GM19372 (cell line): ENCODE data around the gene CKS1B.

Source experiments
- ATAC-seq: cut with Tn5 transposase; IDR thresholded peaks from one replicate; pipeline ENCODE4 v1.9.1; 2021; ENCODE audit warnings: mild to moderate bottlenecking, low read depth, moderate library complexity; ENCODE audit not compliant: unreplicated experiment

Gene CKS1B

GRCh38 chr1:155011004-155011416, 36.5 kb downstream of the CKS1B start:
- no peak for ATAC-seq

- ATAC-seq, result no peak
These were observed 37.0 kb downstream of the CKS1B start for GRCh38 chr1:155011437-155012025.

GRCh38 chr1:155012026-155012546, 37.6 kb downstream of the CKS1B start:
- no peak for ATAC-seq

- ATAC-seq, result no peak
These were observed 38.5 kb downstream of the CKS1B start for GRCh38 chr1:155012776-155013602.

- ATAC-seq, result no peak
These were observed 39.2 kb downstream of the CKS1B start for GRCh38 chr1:155013632-155014031.

- no peak for ATAC-seq
These were observed 40.4 kb downstream of the CKS1B start for GRCh38 chr1:155014709-155015508.

GRCh38 chr1:155015527-155016230, 41.2 kb downstream of the CKS1B start:
- no peak for ATAC-seq

- no peak for ATAC-seq
These were observed 41.9 kb downstream of the CKS1B start for GRCh38 chr1:155016231-155016831.

- ATAC-seq, result no peak
These were observed 42.8 kb downstream of the CKS1B start for GRCh38 chr1:155017041-155017945.

GRCh38 chr1:155017946-155018316, 43.5 kb downstream of the CKS1B start:
- ATAC-seq, result no peak

- ATAC-seq, result no peak
These were observed 44.3 kb downstream of the CKS1B start for GRCh38 chr1:155018617-155019348.

- no peak for ATAC-seq
These were observed 45.1 kb downstream of the CKS1B start for GRCh38 chr1:155019377-155020245.

GRCh38 chr1:155022136-155022926, 47.9 kb downstream of the CKS1B start:
- no peak for ATAC-seq

GRCh38 chr1:155022927-155023236, 48.4 kb downstream of the CKS1B start:
- no peak for ATAC-seq

- ATAC-seq, result no peak
These were observed 49.1 kb downstream of the CKS1B start for GRCh38 chr1:155023627-155024026.

- ATAC-seq, result no peak
These were observed 49.8 kb downstream of the CKS1B start for GRCh38 chr1:155024315-155024714.

GRCh38 chr1:155026154-155026553, 51.7 kb downstream of the CKS1B start:
- no peak for ATAC-seq
